NCI-H1105 (cell line): Measurements from ENCODE around the gene SYPL1.

Source experiments
- DNase-seq: peaks from one replicate; lab custom pipeline; 2025; lab: John Stamatoyannopoulos, UW

The SYPL1 gene

DNA sequence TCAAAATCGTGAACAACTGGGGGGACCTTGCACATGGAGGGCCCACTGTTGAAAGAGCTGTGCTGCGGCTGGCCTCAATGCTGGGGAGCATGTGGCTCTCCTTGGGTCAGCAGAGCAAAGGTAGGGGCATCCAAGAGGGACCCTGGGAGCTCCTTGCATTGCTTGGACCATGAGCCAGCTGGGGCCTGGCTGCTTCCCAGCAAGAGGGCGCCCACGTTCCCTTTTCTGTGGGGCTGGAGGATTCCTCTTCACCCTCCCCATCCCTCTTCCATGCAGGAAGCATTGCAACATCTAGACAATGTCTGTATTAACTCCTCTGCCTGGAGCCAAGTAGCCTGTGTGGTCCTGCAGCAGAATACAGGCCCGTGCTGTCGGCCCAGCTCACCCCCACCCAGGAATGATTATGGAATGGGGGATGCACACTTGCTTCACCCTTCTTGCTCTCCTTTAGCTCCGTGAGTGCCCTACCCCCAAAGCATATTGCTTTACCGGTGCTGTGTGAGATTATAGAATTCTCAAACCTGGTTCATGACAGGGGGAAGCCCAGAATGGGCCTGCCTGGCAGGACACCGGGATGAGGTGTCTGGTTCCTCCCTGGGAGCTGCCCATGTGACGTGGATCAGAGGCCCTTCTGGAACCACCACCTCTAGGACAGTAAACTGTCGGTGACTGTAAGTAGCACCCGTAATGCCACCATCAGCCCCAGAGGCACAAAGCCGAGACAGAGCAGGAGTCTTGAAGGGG lies 61.9 kb downstream of the SYPL1 start:
- no peak for DNase-seq

DNA sequence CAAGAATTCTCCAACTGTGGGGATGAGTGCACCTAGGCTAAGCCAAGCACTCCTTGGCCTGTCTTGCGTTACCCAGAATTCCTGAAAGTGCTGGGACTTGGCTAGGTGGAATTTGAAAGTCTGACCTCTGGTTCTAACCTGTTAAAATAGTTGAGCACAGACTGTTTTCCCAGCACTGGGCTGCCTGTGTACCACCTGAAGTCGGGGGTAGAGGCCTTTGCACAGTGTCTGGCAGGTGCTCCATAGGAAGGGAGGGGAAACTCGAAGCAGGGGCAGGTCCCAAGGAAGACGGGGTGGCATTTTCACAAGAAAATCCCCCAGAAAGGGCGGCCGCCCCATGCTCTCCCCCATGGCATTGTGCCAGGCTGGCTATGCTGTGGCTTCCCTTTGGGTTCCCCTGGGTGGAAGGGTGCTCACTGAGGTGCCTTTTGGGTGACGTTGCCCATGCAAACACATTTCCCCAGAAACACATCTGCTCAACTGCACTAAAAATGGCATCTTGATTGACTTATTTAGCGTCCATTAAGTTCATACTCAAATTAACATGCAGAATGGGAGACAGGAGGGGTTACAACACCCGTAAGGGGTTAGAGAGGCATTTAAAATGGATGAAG lies 62.9 kb downstream of the SYPL1 start:
- DNase-seq = no peak

DNA sequence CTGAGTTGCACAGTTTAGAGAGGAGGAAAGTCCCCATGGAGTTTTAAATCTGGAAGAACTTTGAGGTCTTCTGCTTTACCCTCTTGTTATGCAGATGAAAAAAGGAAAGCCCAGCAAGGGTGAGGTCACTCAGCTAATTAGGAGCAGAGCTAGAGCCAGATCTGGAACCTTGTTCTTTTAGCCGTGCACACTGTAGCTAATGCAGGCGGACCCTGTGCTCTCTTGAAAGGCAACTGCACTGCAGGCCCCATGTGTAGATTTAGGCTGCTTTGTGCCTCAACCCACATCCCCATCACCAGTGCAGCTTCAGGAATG lies 63.4 kb downstream of the SYPL1 start:
- DNase-seq = no peak

DNA sequence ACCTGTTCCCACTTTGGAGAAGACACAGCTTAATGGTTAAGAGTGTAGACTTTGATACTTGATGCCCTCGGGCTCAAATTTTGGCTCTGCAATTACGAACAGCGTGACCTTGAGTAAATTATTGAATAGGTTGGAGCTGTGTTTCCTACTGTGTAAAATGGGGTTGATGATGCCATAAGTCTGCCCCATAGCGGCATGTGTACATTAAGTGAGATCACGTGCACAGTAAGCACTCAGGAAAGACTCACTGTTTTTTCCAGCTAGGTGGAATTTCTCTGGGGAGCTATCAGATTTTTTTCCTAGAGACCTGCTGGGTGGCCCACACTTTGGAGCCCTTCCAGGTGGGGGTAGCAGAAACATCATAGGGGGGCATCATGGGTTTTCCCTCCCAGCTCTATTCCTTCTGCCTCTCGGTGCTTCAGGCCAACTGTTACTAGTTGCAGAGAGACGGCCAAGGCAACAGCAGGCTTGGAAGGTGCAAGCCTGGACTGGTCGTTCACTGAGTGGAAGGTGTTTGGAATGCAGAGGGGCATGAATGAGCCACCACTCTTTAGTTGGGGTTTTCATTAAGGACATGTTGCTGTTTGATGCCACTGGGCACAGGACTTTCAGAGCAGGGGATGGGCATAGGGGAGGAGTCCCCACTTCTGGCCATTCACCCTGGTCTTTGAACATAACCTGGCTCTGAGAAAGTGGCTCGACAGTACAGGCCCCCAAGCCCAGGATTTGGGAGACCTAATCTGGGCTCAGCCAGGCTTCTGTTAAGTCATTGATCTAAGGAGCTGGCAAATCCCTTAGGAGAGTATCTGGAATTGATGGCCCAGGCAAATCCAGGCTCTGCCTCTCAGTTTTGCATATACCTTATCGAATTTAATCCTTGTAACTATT lies 64.0 kb downstream of the SYPL1 start:
- no peak for DNase-seq

DNA sequence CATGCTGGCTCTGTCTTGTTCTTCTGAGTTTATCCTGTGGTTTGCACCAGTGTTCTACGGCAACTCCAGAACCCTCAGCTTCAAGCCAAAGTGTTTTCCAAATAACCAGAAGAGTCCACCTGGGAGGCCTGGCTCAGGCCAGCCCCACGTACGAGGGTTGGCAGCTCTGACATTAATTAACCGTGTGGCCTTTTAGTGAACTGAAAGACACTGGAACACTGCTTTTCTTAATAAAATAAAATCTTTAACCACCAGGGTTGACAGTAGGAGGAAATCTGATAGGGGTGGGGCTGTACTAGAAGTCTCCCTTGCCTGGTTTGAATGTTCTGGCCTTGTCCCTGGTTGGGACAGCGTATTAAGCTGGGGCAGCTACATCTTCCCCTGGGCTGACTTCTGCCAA lies 64.9 kb downstream of the SYPL1 start:
- DNase-seq = no peak

DNA sequence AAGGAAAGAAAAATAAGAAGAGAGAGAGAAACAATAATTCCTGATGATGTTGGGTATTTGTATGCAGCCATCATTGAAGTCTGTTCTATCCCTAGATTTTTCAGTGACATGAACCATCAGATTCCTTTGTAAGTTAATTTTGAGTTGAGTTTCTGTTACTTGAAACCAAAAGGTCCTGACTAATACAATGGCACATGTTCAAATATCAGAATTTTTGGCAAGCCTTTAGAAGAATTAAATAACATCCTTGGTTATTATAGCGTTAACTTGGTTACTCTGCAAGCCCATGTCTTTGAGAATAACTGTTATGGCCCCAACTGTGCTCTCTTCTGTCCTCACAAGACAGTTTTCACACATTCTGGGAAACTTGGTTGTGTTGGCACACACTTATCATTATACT lies 66.5 kb downstream of the SYPL1 start:
- DNase-seq = no peak

DNA sequence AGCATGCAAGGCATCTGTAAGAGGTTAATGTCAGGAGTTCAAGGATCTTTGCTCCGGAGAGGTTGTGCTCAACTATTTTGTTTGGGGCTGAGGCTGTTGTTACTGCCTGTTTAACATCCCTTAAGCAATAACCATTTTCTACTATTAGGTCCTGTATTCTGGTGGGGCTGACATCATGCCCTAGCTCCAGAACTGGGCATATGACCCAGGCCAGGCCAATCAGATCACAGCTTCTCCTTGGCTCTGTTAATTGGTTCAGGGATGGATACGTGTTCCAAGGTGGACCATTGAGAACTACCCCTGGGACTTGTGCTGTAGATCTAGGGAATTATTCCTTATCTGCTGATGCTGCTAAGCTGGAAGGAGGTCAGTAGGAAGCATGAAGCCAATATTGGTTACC lies 67.0 kb downstream of the SYPL1 start:
- no peak for DNase-seq

DNA sequence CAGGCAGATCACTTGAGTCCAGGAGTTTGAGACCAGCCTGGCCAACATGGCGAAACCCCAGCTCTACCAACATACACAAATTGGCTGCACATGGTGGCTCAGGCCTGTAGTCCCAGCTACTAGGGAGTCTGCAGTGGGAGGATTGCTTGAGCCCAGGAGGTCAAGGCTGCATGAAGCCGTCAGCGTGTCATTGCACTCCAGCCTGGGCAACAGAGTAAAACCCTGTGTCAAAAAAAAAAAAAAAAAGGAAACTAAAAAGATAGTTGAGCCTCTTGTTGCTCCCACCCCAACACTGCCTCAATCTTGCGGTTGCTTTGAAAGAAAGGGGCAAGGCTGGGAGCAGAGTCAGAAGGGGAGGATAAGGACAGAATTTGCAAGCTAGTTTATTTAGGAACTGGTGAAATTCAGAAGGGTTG lies 69.9 kb downstream of the SYPL1 start:
- DNase-seq = no peak

DNA sequence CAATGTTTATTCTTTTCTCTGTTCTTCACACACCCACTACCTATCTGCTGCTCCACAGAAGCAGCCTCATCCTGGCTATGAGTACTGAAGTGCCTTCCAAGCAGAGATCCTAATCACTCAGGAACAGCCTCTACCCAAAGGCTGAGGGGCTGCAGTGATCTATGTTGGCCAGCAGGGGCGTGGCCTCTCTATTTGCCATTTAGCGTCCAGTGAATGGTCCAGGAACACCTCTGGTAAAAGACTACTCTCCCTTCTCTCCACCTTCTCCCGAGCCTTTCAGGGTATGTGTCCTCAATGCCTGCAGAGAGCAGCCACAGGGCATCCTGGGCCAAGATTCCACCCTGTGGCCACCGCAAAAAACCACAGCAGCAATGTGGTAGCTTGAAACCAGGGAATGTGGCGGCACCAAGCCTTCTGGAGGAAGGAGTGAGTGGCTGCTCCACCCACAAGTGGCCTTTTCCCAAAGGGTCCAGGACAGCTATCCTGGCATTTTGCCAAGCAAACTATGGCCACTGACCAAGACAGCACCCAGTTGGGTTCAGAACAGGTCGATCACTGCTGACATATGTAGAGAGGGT lies 70.9 kb downstream of the SYPL1 start:
- DNase-seq = peak; percentile 32
